GM10248 (cell line): Measurements from ENCODE around the gene TSNAXIP1.
"Not testable (repeated sequence)": the region's sequence is repeated elsewhere in the genome, so short reads cannot be mapped to it uniquely, and the experiment has no call there.

ENCODE experiments used
- CTCF ChIA-PET: fragments of 300-600 bp; sonication (Branson Sonifier 250); formaldehyde crosslinking; extraction: SDS; loops from one replicate; lab custom pipeline; 2021; ENCODE audit warnings: antibody characterized with exemption; lab: Yijun Ruan, JAX
- POLR2A ChIA-PET: fragments of 350-650 bp; sonication (Branson Sonifier 250); formaldehyde crosslinking; extraction: SDS; loops from one replicate; lab custom pipeline; 2020; ENCODE audit warnings: antibody characterized with exemption; lab: Yijun Ruan, JAX
- DNase-seq: peaks from one replicate; pipeline ENCODE4 v3.0.0; 2012; ENCODE audit errors: extremely low spot score
- TF ChIP-seq, protein P1 (sequence below): IDR thresholded peaks from 2 replicates; pipeline ENCODE4 v1.5.1; 2012; ENCODE audit warnings: mild to moderate bottlenecking, low read depth; ENCODE audit errors: extremely low read depth, missing control alignments, control extremely low read depth

Gene TSNAXIP1

GRCh38 chr16:67833415-67834241, 26.9 kb downstream of the TSNAXIP1 start:
- ChIA-PET CTCF (interaction anchor here (0.7 to 11.3 kb wide), 12 partner anchors 7 to 320 kb away, joined by 3 to 159 read pairs (median 4); no protein-coding TSS in a partner anchor), POLR2A (interaction anchor here (0.6 to 1.0 kb wide), 2 partner anchors 10 to 17 kb away, joined by 3 read pairs; no protein-coding TSS in a partner anchor)
- TF ChIP-seq, protein P1, sequence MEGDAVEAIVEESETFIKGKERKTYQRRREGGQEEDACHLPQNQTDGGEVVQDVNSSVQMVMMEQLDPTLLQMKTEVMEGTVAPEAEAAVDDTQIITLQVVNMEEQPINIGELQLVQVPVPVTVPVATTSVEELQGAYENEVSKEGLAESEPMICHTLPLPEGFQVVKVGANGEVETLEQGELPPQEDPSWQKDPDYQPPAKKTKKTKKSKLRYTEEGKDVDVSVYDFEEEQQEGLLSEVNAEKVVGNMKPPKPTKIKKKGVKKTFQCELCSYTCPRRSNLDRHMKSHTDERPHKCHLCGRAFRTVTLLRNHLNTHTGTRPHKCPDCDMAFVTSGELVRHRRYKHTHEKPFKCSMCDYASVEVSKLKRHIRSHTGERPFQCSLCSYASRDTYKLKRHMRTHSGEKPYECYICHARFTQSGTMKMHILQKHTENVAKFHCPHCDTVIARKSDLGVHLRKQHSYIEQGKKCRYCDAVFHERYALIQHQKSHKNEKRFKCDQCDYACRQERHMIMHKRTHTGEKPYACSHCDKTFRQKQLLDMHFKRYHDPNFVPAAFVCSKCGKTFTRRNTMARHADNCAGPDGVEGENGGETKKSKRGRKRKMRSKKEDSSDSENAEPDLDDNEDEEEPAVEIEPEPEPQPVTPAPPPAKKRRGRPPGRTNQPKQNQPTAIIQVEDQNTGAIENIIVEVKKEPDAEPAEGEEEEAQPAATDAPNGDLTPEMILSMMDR = no peak
- peak; percentile 98 for DNase-seq

- ChIA-PET CTCF (interaction anchor here (0.7 to 11.3 kb wide), 6 partner anchors 9 to 313 kb away, joined by 3 to 159 read pairs (median 4); no protein-coding TSS in a partner anchor), POLR2A (interaction anchor here (0.6 to 1.0 kb wide), 2 partner anchors 10 to 16 kb away, joined by 3 read pairs; no protein-coding TSS in a partner anchor)
- no peak for DNase-seq
- TF ChIP-seq, protein P1 = no peak
These were observed 27.5 kb downstream of the TSNAXIP1 start for GRCh38 chr16:67834242-67834614.

DNA sequence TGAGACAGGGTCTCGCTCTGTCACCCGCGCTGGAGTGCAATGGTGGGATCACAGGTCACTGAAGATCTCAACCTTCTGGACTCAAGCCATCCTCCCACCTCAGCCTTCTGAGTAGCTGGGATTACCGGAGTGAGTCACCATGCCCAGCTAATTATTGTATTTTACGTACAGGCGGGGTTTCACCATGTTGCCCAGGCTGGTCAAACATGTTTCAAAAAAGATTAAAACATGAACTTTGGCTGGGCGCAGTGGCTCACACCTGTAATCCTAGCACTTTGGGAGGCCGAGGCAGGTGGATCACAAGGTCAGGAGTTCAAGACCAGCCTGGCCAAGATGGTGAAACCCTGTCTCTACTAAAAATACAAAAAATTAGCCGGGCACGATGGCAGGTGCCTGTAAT, 30.5 kb downstream of the TSNAXIP1 start:
- DNase-seq, POLR2A ChIA-PET: not testable (repeated sequence)
- CTCF ChIA-PET = interaction anchor here (1.0 to 2.5 kb wide), 5 partner anchors 9 to 164 kb away, joined by 3 to 13 read pairs (median 4); partner anchors contain the start of gene NUTF2

GRCh38 chr16:67837811-67838210, 31.1 kb downstream of the TSNAXIP1 start:
- CTCF ChIA-PET = interaction anchor here (1.0 to 2.5 kb wide), 5 partner anchors 8 to 165 kb away, joined by 3 to 13 read pairs (median 4); partner anchors contain the start of gene NUTF2
- TF ChIP-seq, protein P1 = no peak
- POLR2A ChIA-PET = no interaction called here
- no peak for DNase-seq

DNA sequence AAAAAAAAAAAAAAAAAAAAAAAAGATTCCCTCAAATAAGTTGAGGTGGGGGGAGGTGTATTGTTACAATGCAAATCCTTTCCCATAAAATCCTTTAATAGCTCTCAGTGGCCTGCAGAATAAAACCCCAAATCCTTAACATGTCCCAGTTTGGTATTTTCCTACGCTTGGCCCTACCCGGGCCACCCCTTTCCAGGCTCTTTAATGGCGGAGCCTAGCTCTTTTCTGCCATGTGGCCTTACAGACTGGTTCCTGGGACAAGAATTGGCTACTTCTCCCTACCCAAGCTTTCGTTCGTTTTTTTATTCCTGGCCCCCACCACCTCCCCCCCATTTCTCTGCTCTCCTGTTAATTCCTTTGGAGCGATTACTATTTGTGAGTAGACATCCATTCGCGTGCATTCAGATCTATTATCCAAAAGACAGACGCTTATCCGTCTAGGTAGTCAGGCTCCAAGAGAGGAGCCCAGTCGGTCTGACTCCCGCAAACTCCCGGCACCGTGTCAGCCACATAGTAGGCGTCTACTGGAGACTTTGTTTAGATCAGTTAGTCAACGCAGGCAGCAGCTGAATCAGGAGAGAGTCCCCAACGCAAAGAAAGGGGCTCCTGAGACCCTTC, 34.6 kb downstream of the TSNAXIP1 start:
- ChIA-PET CTCF (interaction anchor here (0.7 to 1.5 kb wide), 7 partner anchors 8 to 231 kb away, joined by 3 to 10 read pairs (median 3); no protein-coding TSS in a partner anchor), POLR2A (no interaction called here)
- no peak for DNase-seq
- TF ChIP-seq, protein P1 = no peak

DNA sequence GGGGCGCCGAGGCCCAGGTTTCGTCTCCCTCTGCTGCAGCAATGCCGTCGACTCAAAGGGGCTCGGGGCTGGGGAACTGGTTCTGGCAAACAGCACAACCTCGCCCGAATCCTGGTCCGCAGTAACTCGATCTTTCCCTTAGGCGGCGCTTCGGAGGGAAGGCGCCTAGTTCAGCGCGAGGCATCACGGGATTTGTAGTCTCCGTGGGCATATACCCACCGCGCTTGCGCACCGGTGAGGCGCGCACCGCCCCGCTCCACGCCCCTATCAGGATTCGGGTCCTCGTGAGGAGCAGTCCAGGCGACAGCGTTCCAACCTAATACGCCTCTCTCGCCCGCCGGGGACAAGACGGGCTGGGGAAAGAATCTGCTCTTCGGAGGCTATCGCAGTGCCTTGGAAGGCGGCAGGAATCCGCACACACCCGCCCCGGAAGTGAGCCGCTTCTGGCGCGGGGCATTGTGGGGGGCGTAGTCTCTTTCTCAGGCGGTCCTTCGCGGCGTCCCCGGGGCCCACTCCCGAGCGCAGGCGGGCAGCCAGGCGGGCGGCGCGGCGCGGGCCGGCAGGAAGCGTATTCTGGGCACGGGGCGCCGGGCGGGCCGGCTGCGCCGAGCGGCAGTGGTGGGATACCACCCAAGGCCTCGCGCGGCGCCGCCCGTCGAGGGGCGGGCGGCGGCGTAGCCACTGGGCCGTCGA, 35.3 kb downstream of the TSNAXIP1 start, which contains the start of gene THAP11:
THAP11 (plus strand) TSS at position 505 of the 693 bp plus-strand sequence. CDS start 235 bp downstream, outside the sequence.
- TF ChIP-seq, protein P1 = peak; percentile 87
- POLR2A ChIA-PET = no interaction called here
- CTCF ChIA-PET = interaction anchor here (1.0 to 1.5 kb wide), 4 partner anchors 21 to 230 kb away, joined by 3 to 10 read pairs (median 3); no protein-coding TSS in a partner anchor
- peak; percentile 92 for DNase-seq
